SKM-1 treated with dmso at 0.1 percent for 144 hours (cell line): ENCODE data around the gene MRGPRX2.

ENCODE experiments used
- DNase-seq: peaks from one replicate; lab custom pipeline; 2025; ENCODE audit not compliant: unreplicated experiment; lab: John Stamatoyannopoulos, UW

Gene MRGPRX2

DNA sequence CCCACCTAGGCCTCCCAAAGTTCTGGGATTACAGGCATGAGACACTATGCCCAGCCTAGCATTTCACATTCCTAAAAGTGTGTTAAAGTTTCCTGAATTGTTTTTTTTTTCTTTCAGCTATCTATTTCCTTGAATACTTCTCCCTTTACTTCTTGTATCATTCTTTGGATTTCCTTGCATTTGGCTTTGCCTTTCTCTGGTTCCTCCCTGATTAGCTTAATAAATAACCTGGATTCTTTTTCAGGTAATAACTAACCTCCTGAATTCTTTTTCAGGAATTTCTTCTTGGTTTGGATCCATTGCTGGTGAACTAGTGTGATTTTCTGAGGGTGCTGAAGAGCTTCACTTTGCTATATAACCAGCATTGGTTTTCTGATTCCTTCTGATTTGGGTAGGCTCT lies 47.9 kb downstream of the MRGPRX2 start:
- DNase-seq = no peak
